Stimulated activated CD8-positive, alpha-beta memory T cell treated with anti-CD3 and anti-CD28 coated beads, Interleukin-12 subunit alpha, Interleukin-12 subunit beta, amount 100 ng/mL, for 24 hours (primary cell): ENCODE results near the gene IL37.

Experiments
- DNase-seq: peaks from one replicate; pipeline ENCODE4 v3.0.0-alpha.2; 2020; ENCODE audit errors: extremely low read depth

Gene IL37

GRCh38 chr2:112910865-112911264 is at the start of gene IL37:
Gene IL37 (plus strand): TSS chr2:112911165. CDS start chr2:112913013, 1,848 bp downstream.
- DNase-seq = no peak

GRCh38 chr2:112864072-112864471 is 46.9 kb upstream of the IL37 start:
- DNase-seq = no peak

GRCh38 chr2:112866128-112866835 is 44.7 kb upstream of the IL37 start:
- no peak for DNase-seq

- DNase-seq = no peak
Measured at GRCh38 chr2:112867701-112868631, 43.0 kb upstream of the IL37 start.

- DNase-seq = no peak
Measured at GRCh38 chr2:112869258-112869842, 41.6 kb upstream of the IL37 start.

- no peak for DNase-seq
Measured at GRCh38 chr2:112870841-112871835, 39.8 kb upstream of the IL37 start.

- DNase-seq = no peak
Measured at GRCh38 chr2:112876257-112876970, 34.6 kb upstream of the IL37 start.

GRCh38 chr2:112876971-112877361 is 34.0 kb upstream of the IL37 start:
- no peak for DNase-seq

GRCh38 chr2:112877423-112877822 is 33.5 kb upstream of the IL37 start:
- no peak for DNase-seq

- DNase-seq = no peak
Measured at GRCh38 chr2:112879491-112880041, 31.4 kb upstream of the IL37 start.

- DNase-seq = no peak
Measured at GRCh38 chr2:112880091-112880531, 30.9 kb upstream of the IL37 start.

- no peak for DNase-seq
Measured at GRCh38 chr2:112880696-112881095, 30.3 kb upstream of the IL37 start.

GRCh38 chr2:112881217-112881985 is 29.6 kb upstream of the IL37 start:
- DNase-seq = no peak

GRCh38 chr2:112883669-112884068 is 27.3 kb upstream of the IL37 start:
- DNase-seq = no peak

GRCh38 chr2:112884869-112885505 is 26.0 kb upstream of the IL37 start:
- peak; percentile 24 for DNase-seq

- DNase-seq = no peak
Measured at GRCh38 chr2:112885506-112885902, 25.5 kb upstream of the IL37 start.

- no peak for DNase-seq
Measured at GRCh38 chr2:112886291-112886690, 24.7 kb upstream of the IL37 start.

- no peak for DNase-seq
Measured at GRCh38 chr2:112887964-112888749, 22.8 kb upstream of the IL37 start.
